ENCODE data around the gene GNAI1.

GNAI1 gene

GRCh38 chr7:80244206-80244916 is 109.7 kb downstream of the GNAI1 start:
- in situ Hi-C loops (cut with MboI; ENCODE audit: low sequenced_read_pairs): no loop called here

GRCh38 chr7:80247144-80247543 is 112.5 kb downstream of the GNAI1 start:
- in situ Hi-C loops (cut with MboI; ENCODE audit: low sequenced_read_pairs): no loop called here

GRCh38 chr7:80247891-80248290 is 113.3 kb downstream of the GNAI1 start:
- in situ Hi-C loops (cut with MboI; ENCODE audit: low sequenced_read_pairs): no loop called here

DNA sequence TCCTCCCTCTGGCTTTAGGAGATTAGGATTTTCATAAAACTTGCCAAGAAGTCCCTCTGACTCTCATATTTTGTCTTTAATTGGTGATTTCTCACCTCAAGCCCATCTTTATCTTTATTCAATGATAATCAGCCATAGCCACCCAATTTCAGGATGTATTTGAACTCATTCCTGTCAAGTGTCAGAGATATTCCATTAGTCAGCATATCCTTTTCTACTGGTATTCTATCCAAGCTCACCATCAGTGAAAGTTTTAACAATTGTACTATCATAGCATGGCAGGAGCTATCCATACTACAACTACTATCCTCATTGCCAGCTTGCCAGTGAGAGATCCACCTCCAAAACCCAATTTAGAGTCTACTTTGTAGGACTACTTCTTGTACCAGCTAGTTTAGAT is 114.6 kb downstream of the GNAI1 start:
- in situ Hi-C loops (cut with MboI; ENCODE audit: low sequenced_read_pairs): no loop called here

- in situ Hi-C loops (cut with MboI; ENCODE audit: low sequenced_read_pairs): no loop called here
These were observed 115.1 kb downstream of the GNAI1 start for GRCh38 chr7:80249619-80250295.

DNA sequence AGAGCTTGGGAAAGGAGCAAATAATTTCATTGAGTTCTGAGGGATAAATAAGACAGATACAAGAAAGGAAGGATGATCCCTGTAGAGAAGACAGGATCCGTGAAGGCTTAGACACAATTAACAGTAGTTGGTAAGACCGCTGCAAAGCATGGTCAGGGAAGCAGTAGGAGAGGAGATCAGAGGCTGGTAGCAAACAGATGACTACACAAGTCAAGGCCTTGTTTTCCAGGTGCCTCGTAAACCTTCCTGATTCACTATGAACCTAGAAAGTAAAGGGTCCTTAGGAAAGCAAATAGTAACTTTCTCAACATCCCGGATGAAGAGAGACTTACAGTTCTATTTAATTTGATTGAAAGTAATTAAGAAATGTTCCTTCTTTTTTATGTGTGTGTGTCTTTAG is 118.6 kb downstream of the GNAI1 start:
- in situ Hi-C loops (cut with MboI; ENCODE audit: low sequenced_read_pairs): no loop called here

- in situ Hi-C loops (cut with MboI; ENCODE audit: low sequenced_read_pairs): no loop called here
These were observed 119.0 kb downstream of the GNAI1 start for GRCh38 chr7:80253653-80254052.

DNA sequence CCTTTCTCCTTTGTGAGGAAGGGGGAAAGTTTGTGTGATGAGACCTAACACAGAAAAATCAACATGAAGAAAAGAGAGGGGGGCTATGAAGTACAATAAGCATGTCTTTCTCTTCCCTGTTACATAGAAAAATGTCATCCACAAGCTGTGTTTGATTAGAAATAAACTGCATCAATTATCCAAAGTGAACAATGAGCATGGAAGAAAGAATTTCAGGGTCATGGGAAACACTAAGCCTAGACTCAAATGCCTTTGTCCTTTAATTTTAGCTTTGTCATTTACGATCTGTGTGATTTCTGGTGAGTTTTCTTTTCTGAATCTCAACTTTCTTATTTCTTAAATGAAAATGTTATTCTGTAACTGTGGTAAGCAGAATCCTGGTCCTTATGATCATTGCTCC is 121.0 kb downstream of the GNAI1 start:
- in situ Hi-C loops (cut with MboI; ENCODE audit: low sequenced_read_pairs): no loop called here

GRCh38 chr7:80257756-80258155 is 123.1 kb downstream of the GNAI1 start:
- in situ Hi-C loops (cut with MboI; ENCODE audit: low sequenced_read_pairs): no loop called here

DNA sequence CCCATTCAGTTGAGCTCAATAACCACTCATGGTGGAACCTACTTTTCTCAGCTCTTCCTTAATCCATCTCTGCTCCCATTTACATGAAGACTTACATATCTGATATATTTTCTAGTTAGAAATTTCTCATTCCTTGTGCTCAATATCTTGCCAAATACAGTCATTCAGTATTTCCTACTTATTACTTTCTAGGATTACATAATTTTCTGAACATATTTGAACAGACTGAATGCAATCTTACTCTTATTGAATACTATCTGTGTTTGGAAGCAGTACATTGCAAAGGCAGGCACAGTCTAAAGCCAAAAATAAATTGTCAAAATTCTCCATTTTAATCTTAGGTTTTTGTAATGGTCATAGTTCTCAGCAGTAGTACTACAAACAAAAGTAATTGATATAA is 126.0 kb downstream of the GNAI1 start:
- in situ Hi-C loops (cut with MboI; ENCODE audit: low sequenced_read_pairs): no loop called here

DNA sequence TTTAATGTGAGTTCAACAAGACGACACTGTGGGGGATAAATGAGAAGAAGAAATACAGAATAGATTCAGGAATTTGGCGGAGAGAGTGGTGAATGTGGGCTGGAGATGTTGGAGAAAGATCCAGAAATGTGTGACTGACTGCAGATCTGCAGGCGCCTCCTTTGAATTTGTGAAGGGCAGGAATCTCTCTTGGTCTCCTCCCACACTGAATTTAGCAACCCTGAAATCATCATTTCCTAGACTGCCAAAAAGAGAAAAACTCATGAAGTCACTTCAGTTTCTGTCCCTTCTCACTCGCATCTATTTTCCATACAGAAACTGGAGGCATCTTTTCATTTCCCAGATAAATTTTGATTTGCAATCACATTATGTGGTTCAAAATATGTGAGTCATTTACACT is 128.7 kb downstream of the GNAI1 start:
- in situ Hi-C loops (cut with MboI; ENCODE audit: low sequenced_read_pairs): no loop called here

DNA sequence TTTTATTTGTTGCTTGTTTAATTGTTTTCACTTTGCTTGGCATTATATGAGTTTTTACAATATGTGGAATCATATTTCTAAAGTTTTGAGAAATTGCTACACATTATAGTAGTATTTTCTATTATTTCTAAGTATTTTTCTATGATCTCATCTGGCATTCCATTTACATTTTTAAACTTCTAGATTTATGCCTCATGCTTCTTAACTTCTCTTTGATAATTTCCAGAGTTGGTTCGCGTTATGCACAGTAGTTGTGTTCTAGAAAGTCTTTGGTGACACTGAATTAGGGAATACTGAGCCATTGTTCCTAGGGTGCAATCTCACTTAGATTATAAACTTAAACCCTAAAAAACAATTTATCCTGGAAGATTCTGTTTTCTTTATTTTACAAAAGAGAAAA is 129.2 kb downstream of the GNAI1 start:
- in situ Hi-C loops (cut with MboI; ENCODE audit: low sequenced_read_pairs): no loop called here

- in situ Hi-C loops (cut with MboI; ENCODE audit: low sequenced_read_pairs): no loop called here
These were observed 130.3 kb downstream of the GNAI1 start for GRCh38 chr7:80264769-80265495.

GRCh38 chr7:80272560-80273239 is 138.1 kb downstream of the GNAI1 start:
- in situ Hi-C loops (cut with MboI; ENCODE audit: low sequenced_read_pairs): no loop called here

- in situ Hi-C loops (cut with MboI; ENCODE audit: low sequenced_read_pairs): no loop called here
These were observed 138.7 kb downstream of the GNAI1 start for GRCh38 chr7:80273327-80273726.

- in situ Hi-C loops (cut with MboI; ENCODE audit: low sequenced_read_pairs): no loop called here
These were observed 140.6 kb downstream of the GNAI1 start for GRCh38 chr7:80275192-80275605.

Data from HL-60/S4 treated with retinoic acid at 250 ng/mL for 4 days and 3 days (cell line).